ENCODE measurements around the gene PLEKHA5. TPM values are rescaled to one million over a fixed set of nuclear protein-coding genes. Genes with fewer than 3 reads are reported as not detected.
"Not testable (repeated sequence)": the region's sequence is repeated elsewhere in the genome, so short reads cannot be mapped to it uniquely, and the experiment has no call there.

PLEKHA5 gene
- polyA plus RNA-seq, 4 donors: 13.2 to 36.2 (median 19.6) TPM

GRCh38 chr12:19404242-19404880, 274.8 kb downstream of the PLEKHA5 start:
- H3K27me3 ChIP-seq (ENCODE audit: control insufficient read depth in 3 of 3, insufficient read depth in 3 of 3, low read length in 3 of 3): no peaks in the 10 kb centered on the region
- H3K4me1 ChIP-seq (ENCODE audit: control insufficient read depth in 3 of 3, insufficient read depth in 2 of 3, low read depth in 1 of 3, low read length in 2 of 3): no peaks in the 10 kb centered on the region
- H3K9me3 ChIP-seq (ENCODE audit: control insufficient read depth in 2 of 2, insufficient read depth in 1 of 2, low read depth in 1 of 2, low read length in 1 of 2): peaks cover 0 to 8% of the 10 kb centered on the region in 2 donors
- no peaks in the 10 kb centered on the region for H3K36me3 ChIP-seq (ENCODE audit: control insufficient read depth in 3 of 3, insufficient read depth in 2 of 3, low read depth in 1 of 3, low read length in 3 of 3)
- FAIRE-seq: no peak
- WGBS, 3 donors: 86 to 90% (median 89%) methylated on average over 16 of the region's 16 CpGs
- no peak overlapping the region for H3K4me3 ChIP-seq (ENCODE audit: low read depth in 1 of 3, low read length in 3 of 3)
- H3K27ac ChIP-seq (ENCODE audit: low read depth in 1 of 3, low read length in 2 of 3): no peak overlapping the region
- no peak for DNase-seq

- DNase-seq: no peak
- Histone ChIP-seq H3K27me3 (ENCODE audit: control insufficient read depth in 3 of 3, insufficient read depth in 3 of 3, low read length in 3 of 3) (no peaks in the 10 kb centered on the region), H3K36me3 (ENCODE audit: control insufficient read depth in 3 of 3, insufficient read depth in 2 of 3, low read depth in 1 of 3, low read length in 3 of 3) (no peaks in the 10 kb centered on the region), H3K9me3 (ENCODE audit: control insufficient read depth in 2 of 2, insufficient read depth in 1 of 2, low read depth in 1 of 2, low read length in 1 of 2) (peaks cover 0 to 2% of the 10 kb centered on the region in 2 donors), H3K4me1 (ENCODE audit: control insufficient read depth in 3 of 3, insufficient read depth in 2 of 3, low read depth in 1 of 3, low read length in 2 of 3) (no peaks in the 10 kb centered on the region), H3K27ac (ENCODE audit: low read depth in 1 of 3, low read length in 2 of 3) (no peak overlapping the region), H3K4me3 (ENCODE audit: low read depth in 1 of 3, low read length in 3 of 3) (no peak overlapping the region)
- FAIRE-seq: no peak
- 30 to 39% (median 32%) methylated on average over 3 of the region's 3 CpGs for WGBS, 3 donors
Observed at GRCh38 chr12:19409376-19409775, 279.8 kb downstream of the PLEKHA5 start.

GRCh38 chr12:19410211-19410610, 280.7 kb downstream of the PLEKHA5 start:
- no peaks in the 10 kb centered on the region for H3K36me3 ChIP-seq (ENCODE audit: control insufficient read depth in 3 of 3, insufficient read depth in 2 of 3, low read depth in 1 of 3, low read length in 3 of 3)
- H3K27ac ChIP-seq (ENCODE audit: low read depth in 1 of 3, low read length in 2 of 3): no peak overlapping the region
- 58 to 80% (median 72%) methylated on average over 6 of the region's 6 CpGs for WGBS, 3 donors
- no peak for DNase-seq
- no peaks in the 10 kb centered on the region for H3K4me1 ChIP-seq (ENCODE audit: control insufficient read depth in 3 of 3, insufficient read depth in 2 of 3, low read depth in 1 of 3, low read length in 2 of 3)
- no peaks in the 10 kb centered on the region for H3K9me3 ChIP-seq (ENCODE audit: control insufficient read depth in 2 of 2, insufficient read depth in 1 of 2, low read depth in 1 of 2, low read length in 1 of 2)
- FAIRE-seq: no peak
- H3K4me3 ChIP-seq (ENCODE audit: low read depth in 1 of 3, low read length in 3 of 3): no peak overlapping the region
- H3K27me3 ChIP-seq (ENCODE audit: control insufficient read depth in 3 of 3, insufficient read depth in 3 of 3, low read length in 3 of 3): no peaks in the 10 kb centered on the region

GRCh38 chr12:19410629-19411185, 281.2 kb downstream of the PLEKHA5 start:
- Histone ChIP-seq H3K27me3 (ENCODE audit: control insufficient read depth in 3 of 3, insufficient read depth in 3 of 3, low read length in 3 of 3) (no peaks in the 10 kb centered on the region), H3K4me3 (ENCODE audit: low read depth in 1 of 3, low read length in 3 of 3) (no peak overlapping the region), H3K9me3 (ENCODE audit: control insufficient read depth in 2 of 2, insufficient read depth in 1 of 2, low read depth in 1 of 2, low read length in 1 of 2) (no peaks in the 10 kb centered on the region), H3K4me1 (ENCODE audit: control insufficient read depth in 3 of 3, insufficient read depth in 2 of 3, low read depth in 1 of 3, low read length in 2 of 3) (no peaks in the 10 kb centered on the region), H3K27ac (ENCODE audit: low read depth in 1 of 3, low read length in 2 of 3) (no peak overlapping the region), H3K36me3 (ENCODE audit: control insufficient read depth in 3 of 3, insufficient read depth in 2 of 3, low read depth in 1 of 3, low read length in 3 of 3) (no peaks in the 10 kb centered on the region)
- DNase-seq: no peak
- FAIRE-seq: no peak
- WGBS, 3 donors: 52 to 61% (median 57%) methylated on average over 7 of the region's 7 CpGs

GRCh38 chr12:19411234-19412204, 282.0 kb downstream of the PLEKHA5 start:
- Histone ChIP-seq H3K9me3 (ENCODE audit: control insufficient read depth in 2 of 2, insufficient read depth in 1 of 2, low read depth in 1 of 2, low read length in 1 of 2) (no peaks in the 10 kb centered on the region), H3K4me1 (ENCODE audit: control insufficient read depth in 3 of 3, insufficient read depth in 2 of 3, low read depth in 1 of 3, low read length in 2 of 3) (no peaks in the 10 kb centered on the region), H3K36me3 (ENCODE audit: control insufficient read depth in 3 of 3, insufficient read depth in 2 of 3, low read depth in 1 of 3, low read length in 3 of 3) (no peaks in the 10 kb centered on the region), H3K27me3 (ENCODE audit: control insufficient read depth in 3 of 3, insufficient read depth in 3 of 3, low read length in 3 of 3) (no peaks in the 10 kb centered on the region), H3K27ac (ENCODE audit: low read depth in 1 of 3, low read length in 2 of 3) (no peak overlapping the region), H3K4me3 (ENCODE audit: low read depth in 1 of 3, low read length in 3 of 3) (no peak overlapping the region)
- FAIRE-seq: no peak
- DNase-seq: no peak
- WGBS, 3 donors: 84 to 85% (median 84%) methylated on average over 10 of the region's 10 CpGs

GRCh38 chr12:19412844-19413243, 283.3 kb downstream of the PLEKHA5 start:
- Histone ChIP-seq H3K4me1 (ENCODE audit: control insufficient read depth in 3 of 3, insufficient read depth in 2 of 3, low read depth in 1 of 3, low read length in 2 of 3) (no peaks in the 10 kb centered on the region), H3K27ac (ENCODE audit: low read depth in 1 of 3, low read length in 2 of 3) (no peak overlapping the region), H3K9me3 (ENCODE audit: control insufficient read depth in 2 of 2, insufficient read depth in 1 of 2, low read depth in 1 of 2, low read length in 1 of 2) (no peaks in the 10 kb centered on the region), H3K36me3 (ENCODE audit: control insufficient read depth in 3 of 3, insufficient read depth in 2 of 3, low read depth in 1 of 3, low read length in 3 of 3) (no peaks in the 10 kb centered on the region), H3K27me3 (ENCODE audit: control insufficient read depth in 3 of 3, insufficient read depth in 3 of 3, low read length in 3 of 3) (no peaks in the 10 kb centered on the region), H3K4me3 (ENCODE audit: low read depth in 1 of 3, low read length in 3 of 3) (no peak overlapping the region)
- WGBS, 3 donors: 87 to 93% (median 90%) methylated on average over 23 of the region's 23 CpGs
- FAIRE-seq (no peak), DNase-seq (no peak)

- FAIRE-seq; H3K27me3 ChIP-seq (ENCODE audit: control insufficient read depth in 3 of 3, insufficient read depth in 3 of 3, low read length in 3 of 3): not testable (repeated sequence)
Observed at GRCh38 chr12:19413582-19413981, 284.0 kb downstream of the PLEKHA5 start.

GRCh38 chr12:19415563-19415962, 286.0 kb downstream of the PLEKHA5 start:
- Histone ChIP-seq H3K4me1 (ENCODE audit: control insufficient read depth in 3 of 3, insufficient read depth in 2 of 3, low read depth in 1 of 3, low read length in 2 of 3) (no peaks in the 10 kb centered on the region), H3K27me3 (ENCODE audit: control insufficient read depth in 3 of 3, insufficient read depth in 3 of 3, low read length in 3 of 3) (no peaks in the 10 kb centered on the region), H3K4me3 (ENCODE audit: low read depth in 1 of 3, low read length in 3 of 3) (no peak overlapping the region), H3K27ac (ENCODE audit: low read depth in 1 of 3, low read length in 2 of 3) (no peak overlapping the region), H3K36me3 (ENCODE audit: control insufficient read depth in 3 of 3, insufficient read depth in 2 of 3, low read depth in 1 of 3, low read length in 3 of 3) (no peaks in the 10 kb centered on the region), H3K9me3 (ENCODE audit: control insufficient read depth in 2 of 2, insufficient read depth in 1 of 2, low read depth in 1 of 2, low read length in 1 of 2) (no peaks in the 10 kb centered on the region)
- DNase-seq (no peak), FAIRE-seq (no peak)

More at GRCh38 chr12:19413582-19413981, 284.0 kb downstream of the PLEKHA5 start:
- H3K4me3 ChIP-seq (ENCODE audit: low read depth in 1 of 3, low read length in 3 of 3); H3K36me3 ChIP-seq (ENCODE audit: control insufficient read depth in 3 of 3, insufficient read depth in 2 of 3, low read depth in 1 of 3, low read length in 3 of 3); DNase-seq; H3K9me3 ChIP-seq (ENCODE audit: control insufficient read depth in 2 of 2, insufficient read depth in 1 of 2, low read depth in 1 of 2, low read length in 1 of 2); H3K4me1 ChIP-seq (ENCODE audit: control insufficient read depth in 3 of 3, insufficient read depth in 2 of 3, low read depth in 1 of 3, low read length in 2 of 3); H3K27ac ChIP-seq (ENCODE audit: low read depth in 1 of 3, low read length in 2 of 3): not testable (repeated sequence)
- 88 to 93% (median 92%) methylated on average over 5 of the region's 5 CpGs for WGBS, 3 donors
